Tibial nerve (tissue), 4 donors: ENCODE results near the gene SAAL1.

ENCODE experiments used
- CTCF ChIP-seq, 5 experiments: fragments of 200-600 bp in 3 of 5; fragments of 450-650 bp in 2 of 5; sonication (generic) in 3 of 5; IDR thresholded peaks; one replicate each; pipeline ENCODE4 v1.5.1; 2016 to 2019; ENCODE audit warnings: antibody characterized with exemption in 5 of 5, mild to moderate bottlenecking in 3 of 5, moderate library complexity in 2 of 5
- EP300 ChIP-seq, 2 donors: sonication (generic); formaldehyde crosslinking; IDR thresholded peaks; one replicate each; pipeline ENCODE4 v1.6.1; 2017; ENCODE audit warnings: antibody characterized with exemption in 2 of 2, mild to moderate bottlenecking in 1 of 2
- POLR2A ChIP-seq, 2 donors: fragments of 450-650 bp; IDR thresholded peaks; one replicate each; pipeline ENCODE4 v1.6.1; 2017; ENCODE audit warnings: antibody characterized with exemption in 2 of 2, mild to moderate bottlenecking in 2 of 2, moderate library complexity in 2 of 2

- TF ChIP-seq POLR2A (IDR thresholded peaks at IDR 0.05): no peak
- TF ChIP-seq CTCF (IDR thresholded peaks at IDR 0.05): no peak
- TF ChIP-seq EP300 (IDR thresholded peaks at IDR 0.05): no peak
Observed at GRCh38 chr11:18067372-18067771, 38.5 kb downstream of the SAAL1 start.
